22Rv1 (cell line): ENCODE results near the gene GTF3C4.

ENCODE experiments used
- ZFX ChIP-seq: fragments of 450-650 bp; IDR thresholded peaks from 2 replicates; pipeline ENCODE4 v1.6.1; 2017; ENCODE audit warnings: antibody characterized with exemption, borderline replicate concordance
- TF ChIP-seq, protein P1 (sequence below): fragments of 450-650 bp; IDR thresholded peaks from 2 replicates; pipeline ENCODE4 v1.5.1; 2017; ENCODE audit warnings: mild to moderate bottlenecking

DNA sequence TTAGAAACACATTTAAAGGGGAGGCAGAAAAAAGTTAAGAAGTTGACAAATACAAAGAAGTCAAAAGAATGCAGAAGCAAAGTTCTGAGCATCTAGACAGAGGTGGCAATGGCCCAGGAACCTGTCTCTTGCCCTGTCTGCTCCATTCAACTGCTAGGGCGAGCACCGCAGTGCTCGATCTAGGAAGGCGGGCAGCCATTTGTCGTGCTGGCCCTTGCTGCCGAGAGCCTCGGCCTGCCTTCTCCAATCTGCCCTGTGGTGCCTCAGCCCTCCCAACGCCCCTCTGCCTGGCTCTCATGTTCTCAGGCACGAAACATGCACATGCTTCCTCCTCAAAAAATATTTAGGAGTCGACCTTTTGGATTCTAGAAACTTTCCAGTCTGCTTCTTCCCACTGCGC, 42.7 kb upstream of the GTF3C4 start:
- TF ChIP-seq, protein P1, sequence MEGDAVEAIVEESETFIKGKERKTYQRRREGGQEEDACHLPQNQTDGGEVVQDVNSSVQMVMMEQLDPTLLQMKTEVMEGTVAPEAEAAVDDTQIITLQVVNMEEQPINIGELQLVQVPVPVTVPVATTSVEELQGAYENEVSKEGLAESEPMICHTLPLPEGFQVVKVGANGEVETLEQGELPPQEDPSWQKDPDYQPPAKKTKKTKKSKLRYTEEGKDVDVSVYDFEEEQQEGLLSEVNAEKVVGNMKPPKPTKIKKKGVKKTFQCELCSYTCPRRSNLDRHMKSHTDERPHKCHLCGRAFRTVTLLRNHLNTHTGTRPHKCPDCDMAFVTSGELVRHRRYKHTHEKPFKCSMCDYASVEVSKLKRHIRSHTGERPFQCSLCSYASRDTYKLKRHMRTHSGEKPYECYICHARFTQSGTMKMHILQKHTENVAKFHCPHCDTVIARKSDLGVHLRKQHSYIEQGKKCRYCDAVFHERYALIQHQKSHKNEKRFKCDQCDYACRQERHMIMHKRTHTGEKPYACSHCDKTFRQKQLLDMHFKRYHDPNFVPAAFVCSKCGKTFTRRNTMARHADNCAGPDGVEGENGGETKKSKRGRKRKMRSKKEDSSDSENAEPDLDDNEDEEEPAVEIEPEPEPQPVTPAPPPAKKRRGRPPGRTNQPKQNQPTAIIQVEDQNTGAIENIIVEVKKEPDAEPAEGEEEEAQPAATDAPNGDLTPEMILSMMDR: no peak
- no peak for TF ChIP-seq ZFX
